ENCODE results near the gene THSD4. TPM values are rescaled to one million over a fixed set of nuclear protein-coding genes. Genes with fewer than 3 reads are reported as not detected.

Gene THSD4
- polyA plus RNA-seq, 1 experiment, result 18.8 TPM

DNA sequence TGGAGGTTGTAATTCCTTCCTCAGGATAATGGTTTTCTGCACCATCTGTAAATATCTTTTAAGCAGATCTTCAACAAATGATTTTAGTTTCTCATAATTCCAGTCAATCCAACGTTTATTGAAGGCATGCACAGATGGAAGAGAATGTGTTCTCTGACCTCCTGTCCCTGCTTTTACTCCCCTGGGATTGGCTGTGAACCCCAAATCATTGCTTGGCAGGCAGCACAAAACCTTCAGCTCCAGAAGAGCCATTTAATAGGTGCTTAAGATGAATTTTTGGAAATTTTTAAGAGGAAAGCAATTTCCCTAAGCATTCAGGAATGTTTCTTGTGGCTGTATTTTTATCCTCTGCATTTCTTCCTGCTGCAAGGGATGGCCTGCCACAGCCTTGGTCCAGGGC lies 25.5 kb upstream of the THSD4 start:
- H3K4me3 ChIP-seq (ENCODE audit: low read depth, low read length), result no peak overlapping the region
- H3K36me3 ChIP-seq (ENCODE audit: control insufficient read depth, insufficient read depth, low read length), result no peaks in the 10 kb centered on the region
- no peaks in the 10 kb centered on the region for H3K27me3 ChIP-seq (ENCODE audit: control insufficient read depth, insufficient read depth, low read length)
- peak; percentile 62 for DNase-seq (ENCODE audit: low read depth)
- POLR2A ChIA-PET, result no interaction called here
- TF ChIP-seq, protein P1, sequence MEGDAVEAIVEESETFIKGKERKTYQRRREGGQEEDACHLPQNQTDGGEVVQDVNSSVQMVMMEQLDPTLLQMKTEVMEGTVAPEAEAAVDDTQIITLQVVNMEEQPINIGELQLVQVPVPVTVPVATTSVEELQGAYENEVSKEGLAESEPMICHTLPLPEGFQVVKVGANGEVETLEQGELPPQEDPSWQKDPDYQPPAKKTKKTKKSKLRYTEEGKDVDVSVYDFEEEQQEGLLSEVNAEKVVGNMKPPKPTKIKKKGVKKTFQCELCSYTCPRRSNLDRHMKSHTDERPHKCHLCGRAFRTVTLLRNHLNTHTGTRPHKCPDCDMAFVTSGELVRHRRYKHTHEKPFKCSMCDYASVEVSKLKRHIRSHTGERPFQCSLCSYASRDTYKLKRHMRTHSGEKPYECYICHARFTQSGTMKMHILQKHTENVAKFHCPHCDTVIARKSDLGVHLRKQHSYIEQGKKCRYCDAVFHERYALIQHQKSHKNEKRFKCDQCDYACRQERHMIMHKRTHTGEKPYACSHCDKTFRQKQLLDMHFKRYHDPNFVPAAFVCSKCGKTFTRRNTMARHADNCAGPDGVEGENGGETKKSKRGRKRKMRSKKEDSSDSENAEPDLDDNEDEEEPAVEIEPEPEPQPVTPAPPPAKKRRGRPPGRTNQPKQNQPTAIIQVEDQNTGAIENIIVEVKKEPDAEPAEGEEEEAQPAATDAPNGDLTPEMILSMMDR (IDR thresholded peaks at IDR 0.05; ENCODE audit: insufficient read depth, low read depth, low read length), result no peak
- CTCF ChIA-PET, result no interaction called here

DNA sequence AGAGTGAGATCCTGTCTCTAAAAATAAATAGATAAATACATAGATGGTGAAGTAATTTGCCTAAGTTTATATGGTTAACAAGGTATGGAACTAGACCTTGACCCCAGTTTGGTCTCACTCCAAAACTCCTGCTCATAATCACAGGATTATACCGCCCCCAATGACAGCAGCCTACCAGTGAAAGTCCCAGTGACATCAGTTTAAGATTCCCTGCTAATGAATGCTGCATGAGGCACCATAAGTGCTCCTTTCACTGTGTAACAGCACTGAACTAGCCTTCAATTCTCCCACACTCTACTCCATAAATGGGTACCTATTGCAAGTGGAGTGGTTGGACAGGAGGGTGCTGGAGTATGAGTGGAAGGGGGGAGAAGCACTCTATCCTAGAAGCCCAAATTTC lies 23.7 kb upstream of the THSD4 start:
- POLR2A ChIA-PET, result interaction anchor here (0.6 kb wide), 1 partner anchor 241 kb away, joined by 4 read pairs; no protein-coding TSS in a partner anchor
- H3K4me3 ChIP-seq (ENCODE audit: low read depth, low read length), result no peak overlapping the region
- no peaks in the 10 kb centered on the region for H3K27me3 ChIP-seq (ENCODE audit: control insufficient read depth, insufficient read depth, low read length)
- no peak for DNase-seq (ENCODE audit: low read depth)
- TF ChIP-seq, protein P1 (IDR thresholded peaks at IDR 0.05; ENCODE audit: insufficient read depth, low read depth, low read length), result no peak
- no peaks in the 10 kb centered on the region for H3K36me3 ChIP-seq (ENCODE audit: control insufficient read depth, insufficient read depth, low read length)
- CTCF ChIA-PET, result interaction anchor here (0.6 to 2.4 kb wide), 2 partner anchors 24 to 352 kb away, joined by 3 to 7 read pairs; partner anchors contain the start of gene THSD4

DNA sequence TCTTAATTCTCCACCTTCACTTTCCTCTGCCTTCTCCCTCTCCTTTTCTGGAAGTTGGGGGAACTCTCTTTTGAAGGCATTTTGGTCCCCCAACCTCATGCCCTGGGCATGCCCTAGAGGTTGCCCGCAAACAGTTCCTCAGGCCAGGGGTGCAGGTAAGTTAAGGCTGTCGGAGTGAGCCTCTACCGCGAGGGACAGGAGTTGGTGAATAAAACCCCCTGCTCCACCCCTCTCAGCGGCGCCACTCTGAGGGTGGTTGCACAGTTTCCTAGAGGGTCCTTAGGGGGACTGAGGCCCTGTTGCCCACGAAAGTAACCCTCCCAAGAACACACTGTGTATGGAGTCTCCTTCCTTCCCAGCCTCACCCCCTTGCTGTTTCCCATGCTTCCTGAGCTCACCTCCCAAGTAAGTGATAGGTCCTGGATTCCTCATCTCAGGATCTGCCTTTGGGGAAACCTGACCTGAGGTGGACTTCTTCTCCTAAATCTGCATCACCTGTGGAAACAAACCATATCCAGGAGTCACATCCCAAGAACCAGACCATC lies 23.1 kb upstream of the THSD4 start:
- Histone ChIP-seq H3K4me3 (ENCODE audit: low read depth, low read length) (no peak overlapping the region), H3K36me3 (ENCODE audit: control insufficient read depth, insufficient read depth, low read length) (no peaks in the 10 kb centered on the region), H3K27me3 (ENCODE audit: control insufficient read depth, insufficient read depth, low read length) (no peaks in the 10 kb centered on the region)
- TF ChIP-seq, protein P1 (IDR thresholded peaks at IDR 0.05; ENCODE audit: insufficient read depth, low read depth, low read length), result no peak
- CTCF ChIA-PET, result interaction anchor here (0.6 to 2.4 kb wide), 3 partner anchors 8 to 352 kb away, joined by 3 to 8 read pairs (median 7); partner anchors contain the start of gene THSD4
- POLR2A ChIA-PET, result no interaction called here
- no peak for DNase-seq (ENCODE audit: low read depth)

DNA sequence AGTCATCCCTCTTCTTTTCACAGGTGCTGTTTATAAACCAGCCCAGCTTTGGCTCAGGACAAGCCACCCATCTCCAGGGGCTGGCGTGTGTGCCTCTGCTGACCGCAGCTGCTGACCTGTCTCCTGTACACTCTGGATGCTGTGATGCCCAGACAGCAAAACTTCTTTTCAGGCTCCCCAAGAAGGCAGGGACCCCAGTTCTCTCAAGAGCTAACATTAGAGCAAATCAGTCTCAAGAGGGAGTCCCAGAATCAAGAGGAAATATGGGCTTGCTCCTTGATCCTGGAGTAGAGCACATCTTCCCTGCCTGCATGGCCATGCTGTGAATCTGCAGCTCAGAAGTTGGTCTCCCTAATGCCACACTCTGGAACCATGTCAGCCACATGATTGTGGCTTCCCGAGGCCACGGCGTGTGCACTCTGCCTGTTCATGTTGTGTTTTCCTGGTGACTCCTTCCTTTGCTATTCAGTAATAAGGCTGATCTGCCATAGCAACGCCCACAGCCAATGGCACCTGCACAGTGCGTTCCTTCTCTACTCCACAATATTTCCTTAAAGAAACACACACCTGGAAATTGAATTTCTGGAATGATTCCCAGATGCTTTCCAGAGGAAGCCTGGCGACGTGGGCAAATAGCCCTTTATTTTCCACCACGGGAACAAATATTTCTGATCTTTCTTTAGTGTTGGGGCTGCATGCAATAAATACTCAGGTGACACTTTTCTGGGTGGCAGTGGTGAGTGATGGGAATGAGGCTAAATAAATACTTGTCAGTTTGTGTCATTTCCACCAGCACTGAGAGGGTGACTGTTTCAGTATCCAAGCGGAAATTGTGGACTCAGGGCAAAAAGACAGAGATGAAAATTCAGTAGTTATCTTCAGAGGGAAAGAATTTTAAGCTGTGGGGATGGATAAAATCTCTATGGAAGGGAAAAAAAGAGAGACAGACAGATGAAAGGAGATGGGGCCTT lies 21.9 kb upstream of the THSD4 start:
- no peak overlapping the region for H3K4me3 ChIP-seq (ENCODE audit: low read depth, low read length)
- peak; percentile 59 for DNase-seq (ENCODE audit: low read depth)
- H3K36me3 ChIP-seq (ENCODE audit: control insufficient read depth, insufficient read depth, low read length), result no peaks in the 10 kb centered on the region
- ChIA-PET CTCF (interaction anchor here (0.7 to 2.4 kb wide), 6 partner anchors 9 to 351 kb away, joined by 3 to 8 read pairs (median 3); partner anchors contain the start of genes LRRC49 and THAP10), POLR2A (no interaction called here)
- no peaks in the 10 kb centered on the region for H3K27me3 ChIP-seq (ENCODE audit: control insufficient read depth, insufficient read depth, low read length)
- TF ChIP-seq, protein P1 (IDR thresholded peaks at IDR 0.05; ENCODE audit: insufficient read depth, low read depth, low read length), result no peak

DNA sequence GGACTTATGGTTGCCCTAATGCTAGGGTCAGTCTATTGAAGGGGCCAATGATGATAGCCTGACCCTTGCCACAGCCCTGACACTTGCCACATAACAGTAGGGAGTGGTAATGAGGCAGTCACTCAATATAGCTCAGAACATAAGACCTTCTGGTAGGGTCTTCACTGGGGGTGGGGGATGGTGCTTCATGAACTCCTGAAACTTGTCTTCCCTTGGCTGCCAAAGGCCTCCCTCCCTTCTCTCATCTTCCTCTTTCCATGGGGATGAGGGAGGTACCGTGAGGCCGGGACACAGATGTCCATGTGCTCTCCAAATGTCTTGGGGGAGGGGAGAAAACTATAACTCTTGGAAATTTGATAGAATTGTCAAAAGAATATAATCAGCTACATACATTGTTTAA lies 21.1 kb upstream of the THSD4 start:
- Histone ChIP-seq H3K36me3 (ENCODE audit: control insufficient read depth, insufficient read depth, low read length) (no peaks in the 10 kb centered on the region), H3K27me3 (ENCODE audit: control insufficient read depth, insufficient read depth, low read length) (no peaks in the 10 kb centered on the region), H3K4me3 (ENCODE audit: low read depth, low read length) (no peak overlapping the region)
- ChIA-PET CTCF (interaction anchor here (0.7 to 2.4 kb wide), 4 partner anchors 9 to 350 kb away, joined by 3 to 7 read pairs (median 3); partner anchors contain the start of genes LRRC49 and THAP10), POLR2A (no interaction called here)
- DNase-seq (ENCODE audit: low read depth), result no peak
- TF ChIP-seq, protein P1 (IDR thresholded peaks at IDR 0.05; ENCODE audit: insufficient read depth, low read depth, low read length), result no peak

Measured in BJ (cell line).